Kidney epithelial cell (primary cell): Measurements from ENCODE around the gene ITPA. TPM values are rescaled to one million over a fixed set of nuclear protein-coding genes. Genes with fewer than 3 reads are reported as not detected.

Source experiments
- DNase-seq: peaks from one replicate; pipeline ENCODE4 v3.0.0-alpha.2; 2010; ENCODE audit warnings: low read depth
- H3K27me3 ChIP-seq: 2 replicates; pipeline ENCODE4 v1.6.0; 2011; ENCODE audit warnings: low read length; ENCODE audit not compliant: control insufficient read depth, insufficient read depth
- H3K36me3 ChIP-seq: 2 replicates; pipeline ENCODE4 v1.5.1; 2011; ENCODE audit warnings: low read length; ENCODE audit not compliant: control insufficient read depth, insufficient read depth
- H3K4me3 ChIP-seq: 2 replicates; pipeline ENCODE4 v1.5.1; 2011; ENCODE audit warnings: low read depth, mild to moderate bottlenecking, control low read depth, low read length
- total RNA-seq: library from RNA; depleted of rRNA; stranded (reverse); fragments of >200 nt; gene quantifications from 2 replicates; pipeline ENCODE4 v1.2.3, GENCODE V29; 2015
- TF ChIP-seq, protein P1 (sequence below): IDR thresholded peaks from 2 replicates; pipeline ENCODE4 v1.5.1; 2011; ENCODE audit warnings: mild to moderate bottlenecking, moderate library complexity, low read length, control low read depth, inconsistent platforms; ENCODE audit not compliant: insufficient read depth, poor library complexity, severe bottlenecking

The ITPA gene
- total RNA-seq, 1 donor from 2014 or later, result 71.2 TPM

DNA sequence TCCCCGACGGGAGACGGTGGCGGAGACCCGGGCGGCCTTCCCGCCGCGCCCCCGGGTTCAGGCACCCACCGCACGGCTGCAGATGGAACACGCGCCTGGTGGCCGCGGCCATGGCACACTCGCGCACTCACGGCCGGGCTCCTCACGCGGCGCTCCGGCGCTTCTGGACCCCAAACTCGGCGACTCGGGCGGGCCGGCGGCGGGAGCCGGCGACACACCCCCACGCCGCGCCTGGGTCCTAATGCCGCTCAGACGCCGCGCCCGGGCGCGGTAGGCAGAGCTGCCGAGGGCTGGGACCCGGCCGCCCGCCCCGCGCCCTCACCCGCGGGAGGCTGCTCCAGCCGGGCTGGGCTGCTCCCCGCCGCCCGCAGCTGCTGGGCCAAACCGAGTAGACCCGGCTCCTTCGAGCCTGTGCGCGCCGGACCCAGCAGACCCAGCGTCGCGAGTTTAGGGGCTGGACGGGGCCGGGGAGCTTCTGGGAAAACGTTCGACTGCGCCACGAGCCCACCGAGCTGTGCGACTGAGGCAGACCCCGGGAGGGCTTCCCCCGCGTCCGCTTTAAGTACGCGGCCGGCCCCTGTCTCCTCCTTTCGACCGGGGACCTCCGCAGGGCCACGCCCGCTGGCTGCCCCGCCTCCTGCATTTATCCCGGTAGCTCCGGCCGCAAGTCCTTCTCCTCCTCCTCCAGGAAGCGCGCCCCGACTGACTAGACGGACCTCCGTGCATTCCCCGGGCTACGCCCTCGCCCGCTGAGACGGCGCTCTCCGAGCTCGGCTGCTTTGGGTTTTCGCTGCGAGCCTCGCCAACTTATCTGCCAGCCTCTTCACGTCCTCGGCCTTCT lies 29.9 kb downstream of the ITPA start, which contains the start of gene SLC4A11:
TSS of gene SLC4A11 (minus strand) at position 165 of the 841 bp plus-strand sequence. CDS start at position 112, 53 bp downstream.
- TF ChIP-seq, protein P1, sequence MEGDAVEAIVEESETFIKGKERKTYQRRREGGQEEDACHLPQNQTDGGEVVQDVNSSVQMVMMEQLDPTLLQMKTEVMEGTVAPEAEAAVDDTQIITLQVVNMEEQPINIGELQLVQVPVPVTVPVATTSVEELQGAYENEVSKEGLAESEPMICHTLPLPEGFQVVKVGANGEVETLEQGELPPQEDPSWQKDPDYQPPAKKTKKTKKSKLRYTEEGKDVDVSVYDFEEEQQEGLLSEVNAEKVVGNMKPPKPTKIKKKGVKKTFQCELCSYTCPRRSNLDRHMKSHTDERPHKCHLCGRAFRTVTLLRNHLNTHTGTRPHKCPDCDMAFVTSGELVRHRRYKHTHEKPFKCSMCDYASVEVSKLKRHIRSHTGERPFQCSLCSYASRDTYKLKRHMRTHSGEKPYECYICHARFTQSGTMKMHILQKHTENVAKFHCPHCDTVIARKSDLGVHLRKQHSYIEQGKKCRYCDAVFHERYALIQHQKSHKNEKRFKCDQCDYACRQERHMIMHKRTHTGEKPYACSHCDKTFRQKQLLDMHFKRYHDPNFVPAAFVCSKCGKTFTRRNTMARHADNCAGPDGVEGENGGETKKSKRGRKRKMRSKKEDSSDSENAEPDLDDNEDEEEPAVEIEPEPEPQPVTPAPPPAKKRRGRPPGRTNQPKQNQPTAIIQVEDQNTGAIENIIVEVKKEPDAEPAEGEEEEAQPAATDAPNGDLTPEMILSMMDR, result no peak
- H3K27me3 ChIP-seq, result peaks cover 25% of the 10 kb centered on the region
- peak; percentile 42 for DNase-seq
- H3K4me3 ChIP-seq, result peak within 1 kb of the TSS; percentile 56
- H3K36me3 ChIP-seq, result no peaks in the 10 kb centered on the region

DNA sequence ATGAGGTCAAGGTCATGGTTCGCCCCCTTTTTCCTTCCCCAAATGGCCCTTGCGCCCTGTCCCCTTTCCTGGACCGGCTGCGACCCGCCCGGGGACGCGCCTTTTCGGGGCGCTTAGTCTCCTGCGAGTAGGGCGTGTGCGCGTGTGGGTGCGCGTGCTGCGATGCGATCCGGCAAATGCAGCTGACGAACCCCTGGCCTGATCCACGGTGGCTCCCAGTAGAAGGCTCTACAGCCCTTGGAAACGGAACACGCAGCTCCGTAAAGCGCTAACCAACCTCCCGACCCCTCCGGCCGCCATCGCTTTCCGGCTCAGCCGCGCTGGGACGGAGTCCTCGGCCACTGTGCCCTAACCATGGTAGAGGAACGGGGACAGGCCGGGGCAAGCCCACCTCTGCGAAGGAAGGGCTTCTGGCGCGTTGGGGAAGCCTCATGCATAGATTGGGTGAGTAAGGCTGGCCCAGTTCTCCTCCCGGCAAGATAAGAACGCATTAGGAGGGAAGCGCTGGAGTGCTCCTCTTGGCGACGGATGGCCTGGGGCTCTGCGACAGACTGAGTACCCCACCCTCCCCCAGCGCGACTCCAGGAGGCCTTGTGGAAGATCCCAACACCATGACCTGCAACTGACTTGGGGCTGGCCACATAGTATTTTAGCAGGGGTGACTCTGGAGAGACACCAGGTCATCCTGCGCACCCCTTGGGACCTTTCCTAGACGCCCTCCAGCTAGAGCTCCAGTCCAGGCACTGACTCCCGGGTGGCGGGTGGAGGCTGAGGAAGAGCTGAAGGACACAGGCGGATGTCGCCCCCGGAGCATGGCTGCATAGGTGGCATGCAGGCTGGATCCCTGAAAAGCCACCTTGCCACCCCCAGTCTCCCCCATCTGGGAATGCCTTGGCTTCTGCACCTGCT lies 30.8 kb downstream of the ITPA start:
- Histone ChIP-seq H3K36me3 (no peaks in the 10 kb centered on the region), H3K27me3 (peaks cover 26% of the 10 kb centered on the region), H3K4me3 (peak overlapping the region; percentile 56)
- TF ChIP-seq, protein P1, result no peak
- no peak for DNase-seq

DNA sequence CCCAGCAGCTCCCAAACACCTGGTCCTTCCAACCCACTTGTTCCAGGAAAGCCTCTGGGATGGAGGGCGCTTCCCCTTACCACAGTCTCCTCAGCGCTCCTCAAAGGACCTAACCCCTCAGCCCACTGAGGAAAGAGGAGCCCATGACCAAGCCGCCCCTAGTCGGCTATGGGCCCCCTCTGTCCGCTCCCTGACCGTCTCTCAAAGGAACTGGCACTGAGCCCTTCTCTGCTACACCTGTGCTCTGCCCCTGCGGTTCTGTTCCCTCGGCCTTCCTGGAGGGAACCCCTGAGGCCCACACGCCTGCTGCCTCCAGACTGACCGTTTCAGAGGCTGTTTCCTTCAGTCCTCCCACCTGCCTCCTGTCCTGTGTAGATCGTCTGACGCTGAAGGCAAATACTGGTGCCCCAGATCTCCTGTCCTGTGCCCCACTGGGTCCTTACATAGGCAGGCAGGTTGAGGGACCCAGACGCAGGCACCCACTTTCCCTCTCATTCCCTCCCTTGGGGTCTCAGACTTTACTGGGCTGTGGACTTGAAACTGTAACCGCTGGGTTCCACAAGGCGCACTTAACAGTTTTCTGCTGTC lies 31.6 kb downstream of the ITPA start:
- Histone ChIP-seq H3K4me3 (no peak overlapping the region), H3K36me3 (no peaks in the 10 kb centered on the region), H3K27me3 (peaks cover 26% of the 10 kb centered on the region)
- TF ChIP-seq, protein P1, result no peak
- DNase-seq, result no peak

DNA sequence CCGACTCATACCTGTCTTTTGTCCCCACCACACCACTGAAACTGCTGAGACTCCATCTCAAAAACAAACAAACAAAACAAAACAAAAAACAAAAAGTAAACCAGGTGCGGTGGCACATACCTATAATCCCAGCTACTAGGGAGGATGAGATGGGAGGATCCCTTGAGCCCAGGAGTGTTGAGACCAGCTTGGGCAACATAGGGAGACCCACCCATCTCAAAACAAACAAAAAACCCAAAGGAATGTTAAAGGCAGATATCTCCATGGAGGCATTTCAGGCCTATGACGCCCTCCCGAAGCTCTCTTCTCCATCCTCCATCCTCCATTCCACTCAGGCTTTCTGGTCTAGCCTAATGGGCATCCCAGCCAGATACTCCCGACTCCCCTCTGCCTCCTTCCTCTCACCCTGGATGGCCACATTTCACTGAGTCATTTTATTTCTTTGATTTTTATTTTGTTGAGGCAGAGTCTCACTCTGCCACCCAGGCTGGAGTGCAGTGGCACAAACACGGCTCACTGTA lies 32.9 kb downstream of the ITPA start:
- TF ChIP-seq, protein P1, result no peak
- DNase-seq, result no peak
- Histone ChIP-seq H3K4me3 (no peak overlapping the region), H3K36me3 (no peaks in the 10 kb centered on the region), H3K27me3 (peaks cover 26% of the 10 kb centered on the region)

DNA sequence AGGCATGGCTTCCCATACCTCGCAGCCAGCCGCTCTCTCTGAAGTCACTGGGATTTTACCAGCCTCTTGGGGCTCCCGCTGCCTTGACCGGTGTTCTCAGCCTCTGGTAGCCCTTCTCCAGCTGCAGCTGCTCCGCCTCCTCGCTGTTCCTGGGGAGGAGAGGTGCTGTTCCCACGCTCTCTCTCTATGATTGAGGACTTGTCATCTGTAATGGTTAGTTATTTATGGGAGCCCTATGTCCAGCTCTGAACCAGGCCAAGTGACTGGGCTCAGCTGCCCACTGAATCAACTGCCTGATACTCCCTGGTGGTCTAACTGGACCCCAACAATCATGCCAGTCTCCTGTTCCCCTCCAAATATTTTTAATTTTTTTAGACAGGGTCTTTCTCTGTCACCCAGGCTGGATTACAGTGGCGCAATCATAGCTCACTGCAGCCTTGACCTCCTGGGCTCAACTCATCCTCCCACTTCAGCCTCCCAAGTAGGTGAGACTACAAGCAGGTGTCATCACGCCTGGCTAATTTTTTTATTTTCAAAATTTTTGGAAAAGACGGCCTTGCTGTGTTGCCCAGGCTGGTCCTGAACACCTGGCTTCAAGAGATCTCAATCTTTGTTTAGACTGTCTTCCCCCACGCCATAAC lies 34.5 kb downstream of the ITPA start:
- Histone ChIP-seq H3K27me3 (peaks cover 28% of the 10 kb centered on the region), H3K36me3 (no peaks in the 10 kb centered on the region), H3K4me3 (no peak overlapping the region)
- TF ChIP-seq, protein P1, result no peak
- no peak for DNase-seq
